ENCODE data around the gene TTN. TPM values are rescaled to one million over a fixed set of nuclear protein-coding genes. Genes with fewer than 3 reads are reported as not detected.

TTN gene
- total and polyA plus RNA-seq, 2 experiments from 2014 or later = 12.5 to 15.7 TPM

DNA sequence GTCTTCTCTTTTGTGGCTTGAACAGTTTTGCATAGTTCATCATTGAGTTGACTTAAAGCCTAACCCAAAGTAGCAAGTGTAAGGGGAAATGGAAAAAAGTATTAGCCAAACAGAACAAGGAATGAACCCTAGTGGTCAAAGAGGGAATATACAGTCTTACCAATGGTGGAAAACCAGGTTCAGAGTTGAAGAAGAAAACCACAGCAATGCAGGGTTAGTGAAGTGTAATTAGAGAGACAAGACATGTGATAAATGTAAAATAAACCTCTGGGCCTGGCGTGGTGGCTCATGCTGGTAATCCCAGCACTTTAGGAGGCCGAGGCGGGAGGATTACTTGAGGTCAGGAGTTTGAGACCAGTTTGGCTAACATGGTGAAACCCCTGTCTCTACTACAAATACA, 2.4 kb downstream of the TTN start:
- H3K4me3 Mint-ChIP-seq = no peak overlapping the region
- H3K27me3 Mint-ChIP-seq (ENCODE audit: insufficient read depth, low read depth, poor library complexity) = no peaks in the 10 kb centered on the region
- Histone ChIP-seq H3K4me1 (ENCODE audit: insufficient read depth) (no peaks in the 10 kb centered on the region), H3K4me3 (no peak overlapping the region), H3F3A (replicated peaks; ENCODE audit: low read depth) (no peaks in the 10 kb centered on the region), H2AFZ (no peak overlapping the region), H3K9me2 (ENCODE audit: insufficient read depth) (no peaks in the 10 kb centered on the region), H4K20me1 (replicated peaks; ENCODE audit: insufficient read depth) (no peaks in the 10 kb centered on the region), H3K27ac (ENCODE audit: low read depth) (no peak overlapping the region), H3K36me3 (ENCODE audit: insufficient read depth) (no peaks in the 10 kb centered on the region), H3K27me3 (ENCODE audit: insufficient read depth) (no peaks in the 10 kb centered on the region), H3K4me2 (no peak overlapping the region), H3K79me2 (replicated peaks; ENCODE audit: insufficient read depth) (no peaks in the 10 kb centered on the region)
- peak; percentile 84 for ATAC-seq
- H3K9me3 Mint-ChIP-seq = no peaks in the 10 kb centered on the region
- H3K27ac Mint-ChIP-seq = no peak overlapping the region
- peak; percentile 78 for DNase-seq (ENCODE audit: low spot score)
- H3K4me1 Mint-ChIP-seq = no peaks in the 10 kb centered on the region
- peaks cover 5% of the 10 kb centered on the region; the same call in 1 of the 3 replicates for H3K36me3 Mint-ChIP-seq (ENCODE audit: low read depth)
- TF ChIP-seq CREB1 (CRISPR knock-in tag; IDR thresholded peaks at IDR 0.05; ENCODE audit: low read depth) (no peak), STAT1 (IDR thresholded peaks at IDR 0.05; ENCODE audit: unreplicated experiment) (no peak)
- TF ChIP-seq, protein P1, sequence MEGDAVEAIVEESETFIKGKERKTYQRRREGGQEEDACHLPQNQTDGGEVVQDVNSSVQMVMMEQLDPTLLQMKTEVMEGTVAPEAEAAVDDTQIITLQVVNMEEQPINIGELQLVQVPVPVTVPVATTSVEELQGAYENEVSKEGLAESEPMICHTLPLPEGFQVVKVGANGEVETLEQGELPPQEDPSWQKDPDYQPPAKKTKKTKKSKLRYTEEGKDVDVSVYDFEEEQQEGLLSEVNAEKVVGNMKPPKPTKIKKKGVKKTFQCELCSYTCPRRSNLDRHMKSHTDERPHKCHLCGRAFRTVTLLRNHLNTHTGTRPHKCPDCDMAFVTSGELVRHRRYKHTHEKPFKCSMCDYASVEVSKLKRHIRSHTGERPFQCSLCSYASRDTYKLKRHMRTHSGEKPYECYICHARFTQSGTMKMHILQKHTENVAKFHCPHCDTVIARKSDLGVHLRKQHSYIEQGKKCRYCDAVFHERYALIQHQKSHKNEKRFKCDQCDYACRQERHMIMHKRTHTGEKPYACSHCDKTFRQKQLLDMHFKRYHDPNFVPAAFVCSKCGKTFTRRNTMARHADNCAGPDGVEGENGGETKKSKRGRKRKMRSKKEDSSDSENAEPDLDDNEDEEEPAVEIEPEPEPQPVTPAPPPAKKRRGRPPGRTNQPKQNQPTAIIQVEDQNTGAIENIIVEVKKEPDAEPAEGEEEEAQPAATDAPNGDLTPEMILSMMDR (conservative IDR thresholded peaks at IDR 0.05; ENCODE audit: low read depth in 2 of 2) = peak; percentile 57 to 80

- Histone ChIP-seq H3F3A (replicated peaks; ENCODE audit: low read depth) (no peaks in the 10 kb centered on the region), H4K20me1 (replicated peaks; ENCODE audit: insufficient read depth) (no peaks in the 10 kb centered on the region), H3K4me1 (ENCODE audit: insufficient read depth) (no peaks in the 10 kb centered on the region), H3K4me2 (no peak overlapping the region), H3K36me3 (ENCODE audit: insufficient read depth) (peaks cover 4% of the 10 kb centered on the region; the same call in 1 of the 2 replicates), H3K27ac (ENCODE audit: low read depth) (no peak overlapping the region), H3K4me3 (no peak overlapping the region), H3K27me3 (ENCODE audit: insufficient read depth) (no peaks in the 10 kb centered on the region), H3K9me2 (ENCODE audit: insufficient read depth) (no peaks in the 10 kb centered on the region), H3K79me2 (replicated peaks; ENCODE audit: insufficient read depth) (no peaks in the 10 kb centered on the region), H2AFZ (no peak overlapping the region)
- Mint-ChIP-seq H3K4me1 (peaks cover 5% of the 10 kb centered on the region; the same call in 2 of the 3 replicates), H3K4me3 (no peak overlapping the region), H3K36me3 (ENCODE audit: low read depth) (peaks cover 11% of the 10 kb centered on the region; the same call in 1 of the 3 replicates), H3K27me3 (ENCODE audit: insufficient read depth, low read depth, poor library complexity) (no peaks in the 10 kb centered on the region), H3K9me3 (no peaks in the 10 kb centered on the region; the same call in 2 of the 3 replicates), H3K27ac (no peak overlapping the region)
- ATAC-seq (no peak), DNase-seq (ENCODE audit: low spot score) (no peak)
- TF ChIP-seq EZH2 (IDR thresholded peaks at IDR 0.05; ENCODE audit: low read depth, unreplicated experiment) = no peak
- TF ChIP-seq, protein P2, sequence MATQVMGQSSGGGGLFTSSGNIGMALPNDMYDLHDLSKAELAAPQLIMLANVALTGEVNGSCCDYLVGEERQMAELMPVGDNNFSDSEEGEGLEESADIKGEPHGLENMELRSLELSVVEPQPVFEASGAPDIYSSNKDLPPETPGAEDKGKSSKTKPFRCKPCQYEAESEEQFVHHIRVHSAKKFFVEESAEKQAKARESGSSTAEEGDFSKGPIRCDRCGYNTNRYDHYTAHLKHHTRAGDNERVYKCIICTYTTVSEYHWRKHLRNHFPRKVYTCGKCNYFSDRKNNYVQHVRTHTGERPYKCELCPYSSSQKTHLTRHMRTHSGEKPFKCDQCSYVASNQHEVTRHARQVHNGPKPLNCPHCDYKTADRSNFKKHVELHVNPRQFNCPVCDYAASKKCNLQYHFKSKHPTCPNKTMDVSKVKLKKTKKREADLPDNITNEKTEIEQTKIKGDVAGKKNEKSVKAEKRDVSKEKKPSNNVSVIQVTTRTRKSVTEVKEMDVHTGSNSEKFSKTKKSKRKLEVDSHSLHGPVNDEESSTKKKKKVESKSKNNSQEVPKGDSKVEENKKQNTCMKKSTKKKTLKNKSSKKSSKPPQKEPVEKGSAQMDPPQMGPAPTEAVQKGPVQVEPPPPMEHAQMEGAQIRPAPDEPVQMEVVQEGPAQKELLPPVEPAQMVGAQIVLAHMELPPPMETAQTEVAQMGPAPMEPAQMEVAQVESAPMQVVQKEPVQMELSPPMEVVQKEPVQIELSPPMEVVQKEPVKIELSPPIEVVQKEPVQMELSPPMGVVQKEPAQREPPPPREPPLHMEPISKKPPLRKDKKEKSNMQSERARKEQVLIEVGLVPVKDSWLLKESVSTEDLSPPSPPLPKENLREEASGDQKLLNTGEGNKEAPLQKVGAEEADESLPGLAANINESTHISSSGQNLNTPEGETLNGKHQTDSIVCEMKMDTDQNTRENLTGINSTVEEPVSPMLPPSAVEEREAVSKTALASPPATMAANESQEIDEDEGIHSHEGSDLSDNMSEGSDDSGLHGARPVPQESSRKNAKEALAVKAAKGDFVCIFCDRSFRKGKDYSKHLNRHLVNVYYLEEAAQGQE (IDR thresholded peaks at IDR 0.05; ENCODE audit: unreplicated experiment) = no peak
- no peak for TF ChIP-seq ZNF331 (CRISPR knock-in tag; IDR thresholded peaks at IDR 0.05; ENCODE audit: low read depth)
- TF ChIP-seq JUNB (IDR thresholded peaks at IDR 0.05; ENCODE audit: unreplicated experiment) = no peak
- no peak for TF ChIP-seq STAT1 (IDR thresholded peaks at IDR 0.05; ENCODE audit: unreplicated experiment)
- TF ChIP-seq POLR2AphosphoS5 (IDR thresholded peaks at IDR 0.05; ENCODE audit: low read depth) = no peak
- no peak for TF ChIP-seq NANOG (IDR thresholded peaks at IDR 0.05; ENCODE audit: borderline replicate concordance)
- TF ChIP-seq CREB1 (CRISPR knock-in tag; IDR thresholded peaks at IDR 0.05; ENCODE audit: low read depth) = no peak
- TF ChIP-seq ETS1 (IDR thresholded peaks at IDR 0.05) = no peak
- TF ChIP-seq EZH2phosphoT487 (IDR thresholded peaks at IDR 0.05; ENCODE audit: unreplicated experiment) = no peak
Measured at GRCh38 chr2:178800510-178800909, 6.7 kb downstream of the TTN start.
